NT2/D1 (cell line): ENCODE measurements around the gene DDX11.
"Not testable (repeated sequence)": the region's sequence is repeated elsewhere in the genome, so short reads cannot be mapped to it uniquely, and the experiment has no call there.

Experiments
- SUZ12 ChIP-seq: IDR thresholded peaks from 2 replicates; pipeline ENCODE4 v1.6.1; 2011; ENCODE audit not compliant: insufficient read length, insufficient read depth; ENCODE audit errors: extremely low read depth
- YY1 ChIP-seq: IDR thresholded peaks from 2 replicates; pipeline ENCODE4 v1.6.1; 2011; ENCODE audit not compliant: insufficient read length, insufficient read depth
- ZNF274 ChIP-seq: IDR thresholded peaks from 2 replicates; pipeline ENCODE4 v1.6.1; 2011; ENCODE audit warnings: mild to moderate bottlenecking, low read depth, low read length

GRCh38 chr12:31081274-31081673 is 7.6 kb downstream of the DDX11 start:
- not testable (repeated sequence) for TF ChIP-seq ZNF274, YY1, SUZ12
